Transverse colon (tissue), 4 donors: Measurements from ENCODE around the gene PUM1. TPM values are rescaled to one million over a fixed set of nuclear protein-coding genes. Genes with fewer than 3 reads are reported as not detected.
"Not testable (repeated sequence)": the region's sequence is repeated elsewhere in the genome, so short reads cannot be mapped to it uniquely, and the experiment has no call there.

Experiments used
- DNase-seq: peaks from one replicate; pipeline ENCODE4 v3.0.0-alpha.2; 2019
- H3K27ac ChIP-seq, 4 donors: fragments of 200-600 bp; sonication (generic); 2 replicates each; pipeline ENCODE4 v1.5.1; 2016 to 2018; ENCODE audit warnings: inconsistent platforms in 4 of 4
- H3K27me3 ChIP-seq: fragments of 200-600 bp; sonication (generic); 2 replicates; pipeline ENCODE4 v1.5.1; 2017; ENCODE audit warnings: inconsistent platforms
- H3K36me3 ChIP-seq, 4 donors: fragments of 200-600 bp; sonication (generic); 2 replicates each; pipeline ENCODE4 v1.5.1; 2017 to 2019; ENCODE audit warnings: inconsistent platforms in 4 of 4
- H3K4me1 ChIP-seq, 4 donors: fragments of 200-600 bp; sonication (generic); 2 replicates each; pipeline ENCODE4 v1.5.1; 2017 to 2020; ENCODE audit warnings: inconsistent platforms in 4 of 4
- H3K4me3 ChIP-seq, 4 donors: fragments of 200-600 bp; sonication (generic); 1 replicate in 1 of 4; 2 replicates in 3 of 4; pipeline versions ENCODE4 v1.5.1 to v1.6.1; 2017 to 2019; ENCODE audit warnings: inconsistent platforms in 4 of 4
- H3K9me3 ChIP-seq, 2 donors: fragments of 200-600 bp; sonication (generic); 2 replicates each; pipeline ENCODE4 v1.5.1; 2017 to 2019; ENCODE audit warnings: inconsistent platforms in 2 of 2
- CTCF ChIP-seq, 5 experiments: fragments of 200-600 bp in 3 of 5; fragments of 450-650 bp in 2 of 5; sonication (generic) in 3 of 5; IDR thresholded peaks; 1 replicate in 2 of 5; 2 replicates in 3 of 5; pipeline ENCODE4 v1.5.1; 2016 to 2017; ENCODE audit warnings: antibody characterized with exemption in 5 of 5, inconsistent platforms in 3 of 5, mild to moderate bottlenecking in 2 of 5, moderate library complexity in 1 of 5
- EP300 ChIP-seq: sonication (generic); formaldehyde crosslinking; IDR thresholded peaks from one replicate; pipeline ENCODE4 v1.6.1; 2017; ENCODE audit warnings: antibody characterized with exemption, low read depth
- POLR2A ChIP-seq: fragments of 450-650 bp; IDR thresholded peaks from one replicate; pipeline ENCODE4 v1.6.1; 2016; ENCODE audit warnings: antibody characterized with exemption, mild to moderate bottlenecking, moderate library complexity
- POLR2AphosphoS5 ChIP-seq, 3 donors: sonication (generic); formaldehyde crosslinking; IDR thresholded peaks; one replicate each; pipeline ENCODE4 v1.6.1; 2016; ENCODE audit warnings: antibody characterized with exemption in 3 of 3
- WGBS, 2 donors: methylation state at CpG; one replicate each; pipeline ENCODE4 v1.1.5; 2018; ENCODE audit warnings: low coverage in 1 of 2; 5-methylcytosine and 5-hydroxymethylcytosine counted together
- in situ Hi-C, 4 donors: fragments of 200-750 bp; cut with MboI; loops; one replicate each; pipeline versions ENCODE4 v1.15.0 to v1.15.1; 2017; ENCODE audit warnings: low sequenced_read_pairs in 3 of 4, low pct_ligation_motif_present in 1 of 4, low pct_unique_long_range_greater_than_20kb in 1 of 4
- intact Hi-C: fragments of 100-400 bp; cut with DNase I; formaldehyde crosslinking; loops from one replicate; pipeline ENCODE4 v1.15.1; 2023; ENCODE audit warnings: low total_unique reads
- total RNA-seq, 4 donors: library from RNA; depleted of rRNA; stranded (reverse); fragments of >200 nt; gene quantifications; one replicate each; pipeline ENCODE4 v1.1.0, GENCODE V29; 2016

PUM1 gene
- total RNA-seq, 4 donors from 2014 or later: 73.6 to 201 (median 78.5) TPM

- TF ChIP-seq POLR2AphosphoS5 (IDR thresholded peaks at IDR 0.05): no peak
- peak; percentile 24 for DNase-seq
- WGBS, 2 donors: 73 to 83% methylated on average over 1 to 6 of the region's 6 CpGs
These were observed 33.9 kb upstream of the PUM1 start for GRCh38 chr1:31099293-31100032.

GRCh38 chr1:31095985-31096384 is 30.5 kb upstream of the PUM1 start:
- Histone ChIP-seq H3K9me3 (no peaks in the 10 kb centered on the region), H3K4me1 (peaks cover 0 to 12% (median 4%) of the 10 kb centered on the region in 4 donors), H3K4me3 (no peak overlapping the region), H3K27ac (no peak overlapping the region), H3K36me3 (no peaks in the 10 kb centered on the region), H3K27me3 (no peaks in the 10 kb centered on the region)
- TF ChIP-seq EP300 (no peak), POLR2A (no peak), POLR2AphosphoS5 (IDR thresholded peaks at IDR 0.05) (no peak), CTCF (IDR thresholded peaks at IDR 0.05) (no peak)
- DNase-seq: no peak
- in situ Hi-C loops (no loop called here), intact Hi-C loops (no loop called here)
- WGBS, 2 donors: 79 to 98% methylated on average over 5 to 6 of the region's 6 CpGs

More at GRCh38 chr1:31099293-31100032, 33.9 kb upstream of the PUM1 start:
- Histone ChIP-seq H3K27ac (peak overlapping the region in 2 of 4 donors; percentile 13 to 32), H3K27me3 (no peaks in the 10 kb centered on the region), H3K36me3 (no peaks in the 10 kb centered on the region), H3K9me3 (no peaks in the 10 kb centered on the region), H3K4me1 (peaks cover 6 to 36% (median 22%) of the 10 kb centered on the region in 4 donors), H3K4me3 (no peak overlapping the region)
- intact Hi-C loops (no loop called here), in situ Hi-C loops (no loop called here)

GRCh38 chr1:31095298-31095981 is 29.9 kb upstream of the PUM1 start:
- WGBS, 2 donors: 87% methylated on average over 12 of the region's 12 CpGs; no CpG with 5 or more reads in 1 of the 2 donors
- intact Hi-C loops: no loop called here
- no peaks in the 10 kb centered on the region for H3K27me3 ChIP-seq

GRCh38 chr1:31088081-31088480 is 22.6 kb upstream of the PUM1 start:
- H3K27ac ChIP-seq, in situ Hi-C loops, H3K36me3 ChIP-seq, H3K9me3 ChIP-seq, DNase-seq, H3K4me1 ChIP-seq, H3K4me3 ChIP-seq, H3K27me3 ChIP-seq, intact Hi-C loops: not testable (repeated sequence)
- WGBS, 2 donors: 70 to 89% methylated on average over 2 to 3 of the region's 3 CpGs

More at GRCh38 chr1:31095298-31095981, 29.9 kb upstream of the PUM1 start:
- DNase-seq: no peak
- Histone ChIP-seq H3K9me3 (no peaks in the 10 kb centered on the region), H3K27ac (no peak overlapping the region), H3K36me3 (no peaks in the 10 kb centered on the region), H3K4me1 (peaks cover 0 to 9% (median 0%) of the 10 kb centered on the region in 4 donors), H3K4me3 (no peak overlapping the region)
- in situ Hi-C loops: no loop called here
- TF ChIP-seq CTCF (IDR thresholded peaks at IDR 0.05): no peak
- TF ChIP-seq POLR2A: no peak

- H3K27ac ChIP-seq: no peak overlapping the region
- no peaks in the 10 kb centered on the region for H3K36me3 ChIP-seq
- TF ChIP-seq EP300 (no peak), POLR2A (no peak), POLR2AphosphoS5 (IDR thresholded peaks at IDR 0.05) (no peak), CTCF (IDR thresholded peaks at IDR 0.05) (no peak)
- intact Hi-C loops (no loop called here), in situ Hi-C loops (no loop called here)
- H3K27me3 ChIP-seq: no peaks in the 10 kb centered on the region
- H3K4me3 ChIP-seq: no peak overlapping the region
- no peak for DNase-seq
- no peaks in the 10 kb centered on the region for H3K4me1 ChIP-seq
- 77 to 85% methylated on average over 7 to 16 of the region's 16 CpGs for WGBS, 2 donors
- H3K9me3 ChIP-seq: no peaks in the 10 kb centered on the region
These were observed 19.5 kb upstream of the PUM1 start for GRCh38 chr1:31084782-31085569.
